Gastroesophageal sphincter (tissue), 3 donors: ENCODE data around the gene YAP1.

ENCODE experiments used
- EP300 ChIP-seq: sonication (generic); formaldehyde crosslinking; IDR thresholded peaks from one replicate; pipeline ENCODE4 v1.6.1; 2017; ENCODE audit warnings: antibody characterized with exemption, mild to moderate bottlenecking
- POLR2A ChIP-seq, 2 donors: fragments of 450-650 bp; IDR thresholded peaks; one replicate each; pipeline ENCODE4 v1.6.1; 2017; ENCODE audit warnings: antibody characterized with exemption in 2 of 2, mild to moderate bottlenecking in 2 of 2, moderate library complexity in 1 of 2
- POLR2AphosphoS5 ChIP-seq: sonication (generic); formaldehyde crosslinking; IDR thresholded peaks from one replicate; pipeline ENCODE4 v1.6.1; 2017; ENCODE audit warnings: antibody characterized with exemption
- TF ChIP-seq, protein P1 (sequence below), 4 experiments: fragments of 200-600 bp in 2 of 4; fragments of 450-650 bp in 2 of 4; sonication (generic) in 1 of 4; IDR thresholded peaks; one replicate each; pipeline ENCODE4 v1.5.1; 2017 to 2019; ENCODE audit warnings: antibody characterized with exemption in 4 of 4, mild to moderate bottlenecking in 2 of 4, moderate library complexity in 2 of 4

DNA sequence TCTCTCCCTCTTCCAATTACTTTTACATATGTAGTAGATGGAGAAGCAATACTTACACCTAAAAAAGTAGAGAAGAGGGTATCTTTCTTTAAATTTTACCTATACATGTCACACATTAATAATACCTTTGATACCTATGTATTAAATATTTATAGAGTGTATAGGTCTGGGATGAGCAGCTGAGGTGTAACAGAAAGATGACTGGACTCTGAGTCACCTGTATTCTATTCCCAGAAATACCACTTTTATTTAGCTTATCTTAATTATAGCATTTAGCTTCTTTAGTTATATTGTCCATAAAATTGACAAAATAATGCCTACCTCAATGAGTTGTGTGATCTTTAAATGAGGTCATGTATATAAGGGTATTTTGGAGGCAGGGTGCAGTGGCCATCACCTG, 30.6 kb upstream of the YAP1 start:
- TF ChIP-seq POLR2A (IDR thresholded peaks at IDR 0.05) (no peak), EP300 (no peak), POLR2AphosphoS5 (no peak)
- TF ChIP-seq, protein P1, sequence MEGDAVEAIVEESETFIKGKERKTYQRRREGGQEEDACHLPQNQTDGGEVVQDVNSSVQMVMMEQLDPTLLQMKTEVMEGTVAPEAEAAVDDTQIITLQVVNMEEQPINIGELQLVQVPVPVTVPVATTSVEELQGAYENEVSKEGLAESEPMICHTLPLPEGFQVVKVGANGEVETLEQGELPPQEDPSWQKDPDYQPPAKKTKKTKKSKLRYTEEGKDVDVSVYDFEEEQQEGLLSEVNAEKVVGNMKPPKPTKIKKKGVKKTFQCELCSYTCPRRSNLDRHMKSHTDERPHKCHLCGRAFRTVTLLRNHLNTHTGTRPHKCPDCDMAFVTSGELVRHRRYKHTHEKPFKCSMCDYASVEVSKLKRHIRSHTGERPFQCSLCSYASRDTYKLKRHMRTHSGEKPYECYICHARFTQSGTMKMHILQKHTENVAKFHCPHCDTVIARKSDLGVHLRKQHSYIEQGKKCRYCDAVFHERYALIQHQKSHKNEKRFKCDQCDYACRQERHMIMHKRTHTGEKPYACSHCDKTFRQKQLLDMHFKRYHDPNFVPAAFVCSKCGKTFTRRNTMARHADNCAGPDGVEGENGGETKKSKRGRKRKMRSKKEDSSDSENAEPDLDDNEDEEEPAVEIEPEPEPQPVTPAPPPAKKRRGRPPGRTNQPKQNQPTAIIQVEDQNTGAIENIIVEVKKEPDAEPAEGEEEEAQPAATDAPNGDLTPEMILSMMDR (IDR thresholded peaks at IDR 0.05) = no peak
